H7 (cell line): ENCODE data around the gene RAB3C. TPM values are rescaled to one million over a fixed set of nuclear protein-coding genes. Genes with fewer than 3 reads are reported as not detected.

Source experiments
- DNase-seq: peaks from one replicate; pipeline ENCODE4 v3.0.0; 2012
- H3K27me3 ChIP-seq: 2 replicates; pipeline ENCODE4 v1.6.0; 2011; ENCODE audit warnings: mild to moderate bottlenecking, low read length; ENCODE audit not compliant: control insufficient read depth, insufficient read depth
- H3K36me3 ChIP-seq: replicated peaks from 2 replicates; pipeline ENCODE4 v1.5.1; 2011; ENCODE audit warnings: low read length; ENCODE audit not compliant: control insufficient read depth, insufficient read depth
- H3K4me3 ChIP-seq: 2 replicates; pipeline ENCODE4 v1.5.1; 2011; ENCODE audit warnings: low read depth, mild to moderate bottlenecking, control low read depth, low read length, moderate library complexity; ENCODE audit not compliant: insufficient read depth
- total RNA-seq: library from RNA; depleted of rRNA; stranded (reverse); fragments of >200 nt; shearing (Covaris generic); gene quantifications from 2 replicates; pipeline ENCODE4 v1.2.3, GENCODE V29; 2014

Gene RAB3C
- total RNA-seq, 1 experiment from 2014 or later, result 6.2 TPM

GRCh38 chr5:58746321-58746720 lies 163.4 kb downstream of the RAB3C start:
- H3K36me3 ChIP-seq, result no peaks in the 10 kb centered on the region
- H3K27me3 ChIP-seq, result no peaks in the 10 kb centered on the region
- H3K4me3 ChIP-seq, result no peak overlapping the region
- no peak for DNase-seq

- no peak overlapping the region for H3K4me3 ChIP-seq
- H3K27me3 ChIP-seq, result no peaks in the 10 kb centered on the region
- DNase-seq, result no peak
- H3K36me3 ChIP-seq, result no peaks in the 10 kb centered on the region
Measured at GRCh38 chr5:58750036-58750435, 167.2 kb downstream of the RAB3C start.

- Histone ChIP-seq H3K36me3 (no peaks in the 10 kb centered on the region), H3K27me3 (no peaks in the 10 kb centered on the region), H3K4me3 (no peak overlapping the region)
- no peak for DNase-seq
Measured at GRCh38 chr5:58751222-58751837, 168.5 kb downstream of the RAB3C start.

GRCh38 chr5:58752104-58752503 lies 169.2 kb downstream of the RAB3C start:
- no peak overlapping the region for H3K4me3 ChIP-seq
- no peaks in the 10 kb centered on the region for H3K36me3 ChIP-seq
- no peaks in the 10 kb centered on the region for H3K27me3 ChIP-seq
- no peak for DNase-seq

GRCh38 chr5:58753446-58753845 lies 170.6 kb downstream of the RAB3C start:
- Histone ChIP-seq H3K36me3 (no peaks in the 10 kb centered on the region), H3K4me3 (no peak overlapping the region), H3K27me3 (no peaks in the 10 kb centered on the region)
- DNase-seq, result no peak

GRCh38 chr5:58754250-58754649 lies 171.4 kb downstream of the RAB3C start:
- Histone ChIP-seq H3K27me3 (no peaks in the 10 kb centered on the region), H3K36me3 (no peaks in the 10 kb centered on the region), H3K4me3 (no peak overlapping the region)
- DNase-seq, result no peak

GRCh38 chr5:58755397-58755796 lies 172.5 kb downstream of the RAB3C start:
- no peak for DNase-seq
- H3K27me3 ChIP-seq, result no peaks in the 10 kb centered on the region
- H3K4me3 ChIP-seq, result no peak overlapping the region
- no peaks in the 10 kb centered on the region for H3K36me3 ChIP-seq

GRCh38 chr5:58759745-58760144 lies 176.9 kb downstream of the RAB3C start:
- Histone ChIP-seq H3K27me3 (no peaks in the 10 kb centered on the region), H3K4me3 (no peak overlapping the region), H3K36me3 (no peaks in the 10 kb centered on the region)
- DNase-seq, result no peak

GRCh38 chr5:58760222-58760621 lies 177.3 kb downstream of the RAB3C start:
- no peak overlapping the region for H3K4me3 ChIP-seq

GRCh38 chr5:58761407-58761806 lies 178.5 kb downstream of the RAB3C start:
- no peaks in the 10 kb centered on the region for H3K36me3 ChIP-seq
- H3K4me3 ChIP-seq, result no peak overlapping the region
- H3K27me3 ChIP-seq, result no peaks in the 10 kb centered on the region
- DNase-seq, result no peak

More at GRCh38 chr5:58760222-58760621, 177.3 kb downstream of the RAB3C start:
- H3K27me3 ChIP-seq, result no peaks in the 10 kb centered on the region
- no peak for DNase-seq
- H3K36me3 ChIP-seq, result no peaks in the 10 kb centered on the region

GRCh38 chr5:58763390-58763789 lies 180.5 kb downstream of the RAB3C start:
- no peak for DNase-seq
- H3K27me3 ChIP-seq, result no peaks in the 10 kb centered on the region
- no peak overlapping the region for H3K4me3 ChIP-seq
- H3K36me3 ChIP-seq, result no peaks in the 10 kb centered on the region

- H3K36me3 ChIP-seq, result no peaks in the 10 kb centered on the region
- no peak overlapping the region for H3K4me3 ChIP-seq
- no peaks in the 10 kb centered on the region for H3K27me3 ChIP-seq
- no peak for DNase-seq
Measured at GRCh38 chr5:58764199-58764598, 181.3 kb downstream of the RAB3C start.

GRCh38 chr5:58765058-58765457 lies 182.2 kb downstream of the RAB3C start:
- Histone ChIP-seq H3K4me3 (no peak overlapping the region), H3K36me3 (no peaks in the 10 kb centered on the region), H3K27me3 (no peaks in the 10 kb centered on the region)
- DNase-seq, result no peak

- no peaks in the 10 kb centered on the region for H3K36me3 ChIP-seq
- H3K27me3 ChIP-seq, result no peaks in the 10 kb centered on the region
- DNase-seq, result no peak
- H3K4me3 ChIP-seq, result no peak overlapping the region
Measured at GRCh38 chr5:58767104-58767503, 184.2 kb downstream of the RAB3C start.

- DNase-seq, result no peak
- Histone ChIP-seq H3K4me3 (no peak overlapping the region), H3K36me3 (no peaks in the 10 kb centered on the region), H3K27me3 (no peaks in the 10 kb centered on the region)
Measured at GRCh38 chr5:58770136-58770535, 187.3 kb downstream of the RAB3C start.

- Histone ChIP-seq H3K4me3 (no peak overlapping the region), H3K36me3 (no peaks in the 10 kb centered on the region), H3K27me3 (no peaks in the 10 kb centered on the region)
- DNase-seq, result no peak
Measured at GRCh38 chr5:58771796-58772195, 188.9 kb downstream of the RAB3C start.
